GM18520 (cell line): Measurements from ENCODE around the gene SEC61A1.

Experiments used
- ATAC-seq: cut with Tn5 transposase; IDR thresholded peaks from one replicate; pipeline ENCODE4 v1.9.1; 2021; ENCODE audit not compliant: unreplicated experiment

Gene SEC61A1

GRCh38 chr3:128077202-128077624 is 25.0 kb downstream of the SEC61A1 start:
- ATAC-seq = no peak

GRCh38 chr3:128077665-128078064 is 25.4 kb downstream of the SEC61A1 start:
- ATAC-seq = no peak

GRCh38 chr3:128078322-128078721 is 26.1 kb downstream of the SEC61A1 start:
- no peak for ATAC-seq

GRCh38 chr3:128078875-128079274 is 26.6 kb downstream of the SEC61A1 start:
- ATAC-seq = no peak

GRCh38 chr3:128079823-128080222 is 27.6 kb downstream of the SEC61A1 start:
- no peak for ATAC-seq

GRCh38 chr3:128080323-128081080 is 28.3 kb downstream of the SEC61A1 start:
- no peak for ATAC-seq

- no peak for ATAC-seq
These were observed 29.0 kb downstream of the SEC61A1 start for GRCh38 chr3:128081226-128081625.

GRCh38 chr3:128081846-128082245 is 29.6 kb downstream of the SEC61A1 start:
- ATAC-seq = no peak

GRCh38 chr3:128082546-128082945 is 30.3 kb downstream of the SEC61A1 start:
- no peak for ATAC-seq

GRCh38 chr3:128083396-128083795 is 31.2 kb downstream of the SEC61A1 start:
- no peak for ATAC-seq

GRCh38 chr3:128083980-128084674 is 31.9 kb downstream of the SEC61A1 start:
- ATAC-seq = no peak

- no peak for ATAC-seq
These were observed 32.4 kb downstream of the SEC61A1 start for GRCh38 chr3:128084675-128085021.

- ATAC-seq = no peak
These were observed 36.9 kb downstream of the SEC61A1 start for GRCh38 chr3:128089135-128089534.

- no peak for ATAC-seq
These were observed 39.3 kb downstream of the SEC61A1 start for GRCh38 chr3:128091586-128091985.

GRCh38 chr3:128094295-128095151 is 42.3 kb downstream of the SEC61A1 start:
- no peak for ATAC-seq

- peak; percentile 84 for ATAC-seq
These were observed 43.0 kb downstream of the SEC61A1 start for GRCh38 chr3:128095222-128095703.

GRCh38 chr3:128098234-128098633 is 46.0 kb downstream of the SEC61A1 start:
- no peak for ATAC-seq

- ATAC-seq = no peak
These were observed 47.9 kb downstream of the SEC61A1 start for GRCh38 chr3:128100161-128100560.

- ATAC-seq = no peak
These were observed 48.4 kb downstream of the SEC61A1 start for GRCh38 chr3:128100638-128101037.

GRCh38 chr3:128103136-128103676 is 51.0 kb downstream of the SEC61A1 start:
- no peak for ATAC-seq

- no peak for ATAC-seq
These were observed 55.6 kb downstream of the SEC61A1 start for GRCh38 chr3:128107834-128108233.
